Stimulated activated effector memory CD8-positive, alpha-beta T cell treated with anti-CD3 and anti-CD28 coated beads, Interleukin-12 subunit alpha, Interleukin-12 subunit beta, amount 100 ng/mL, for 72 hours (primary cell): ENCODE results near the gene OSGEPL1.

Source experiments
- ATAC-seq: fragments of 150-1000 bp; cut with Tn5 transposase; 2 replicates; pipeline ENCODE4 v1.10.0; 2021
- DNase-seq, 2 donors: peaks; one replicate each; pipeline ENCODE4 v3.0.0; 2021 to 2022; ENCODE audit warnings: low spot score in 2 of 2
- H3K27ac Mint-ChIP-seq: one replicate; pipeline ENCODE4 v1.8.0; 2022; ENCODE audit warnings: mild to moderate bottlenecking, mixed read lengths
- H3K36me3 Mint-ChIP-seq: one replicate; pipeline ENCODE4 v1.8.0; 2022; ENCODE audit warnings: mild to moderate bottlenecking, mixed read lengths
- H3K4me1 Mint-ChIP-seq: one replicate; pipeline ENCODE4 v1.8.0; 2022; ENCODE audit warnings: mixed read lengths
- H3K4me3 Mint-ChIP-seq: one replicate; pipeline ENCODE4 v1.8.0; 2022; ENCODE audit warnings: mild to moderate bottlenecking, mixed read lengths
- H3K9me3 Mint-ChIP-seq: one replicate; pipeline ENCODE4 v1.8.0; 2022; ENCODE audit warnings: mixed read lengths

The OSGEPL1 gene

GRCh38 chr2:189762551-189763298, at the start of gene OSGEPL1:
Gene OSGEPL1 (minus strand): TSS chr2:189762792. CDS start chr2:189761640, 1,152 bp downstream.
- Mint-ChIP-seq H3K27ac (peak within 1 kb of the TSS; percentile 93), H3K4me1 (no peaks in the 10 kb centered on the region), H3K4me3 (peak within 1 kb of the TSS; percentile 87), H3K36me3 (peaks cover 37% of the 10 kb centered on the region), H3K9me3 (no peaks in the 10 kb centered on the region)
- DNase-seq = peak; percentile 72 to 93
- ATAC-seq = peak; percentile 98

- ATAC-seq (no peak), DNase-seq (no peak)
- H3K36me3 Mint-ChIP-seq = peaks cover 77% of the 10 kb centered on the region
- H3K4me1 Mint-ChIP-seq = peaks cover 5% of the 10 kb centered on the region
- no peak overlapping the region for H3K27ac Mint-ChIP-seq
- H3K4me3 Mint-ChIP-seq = no peak overlapping the region
- no peaks in the 10 kb centered on the region for H3K9me3 Mint-ChIP-seq
Measured at GRCh38 chr2:189803431-189803830, 40.8 kb upstream of the OSGEPL1 start.

- H3K4me1 Mint-ChIP-seq = peaks cover 5% of the 10 kb centered on the region
- no peak overlapping the region for H3K27ac Mint-ChIP-seq
- DNase-seq = no peak
- ATAC-seq = peak; percentile 57
- H3K36me3 Mint-ChIP-seq = peaks cover 84% of the 10 kb centered on the region
- H3K4me3 Mint-ChIP-seq = no peak overlapping the region
- H3K9me3 Mint-ChIP-seq = no peaks in the 10 kb centered on the region
Measured at GRCh38 chr2:189802396-189802912, 39.9 kb upstream of the OSGEPL1 start.

- DNase-seq = no peak
- peaks cover 5% of the 10 kb centered on the region for H3K4me1 Mint-ChIP-seq
- peaks cover 88% of the 10 kb centered on the region for H3K36me3 Mint-ChIP-seq
- no peak for ATAC-seq
- H3K9me3 Mint-ChIP-seq = no peaks in the 10 kb centered on the region
- H3K4me3 Mint-ChIP-seq = no peak overlapping the region
- no peak overlapping the region for H3K27ac Mint-ChIP-seq
Measured at GRCh38 chr2:189799531-189799930, 36.9 kb upstream of the OSGEPL1 start.

GRCh38 chr2:189799030-189799331, 36.4 kb upstream of the OSGEPL1 start:
- H3K4me3 Mint-ChIP-seq = no peak overlapping the region
- ATAC-seq = no peak
- peaks cover 5% of the 10 kb centered on the region for H3K4me1 Mint-ChIP-seq
- H3K36me3 Mint-ChIP-seq = peaks cover 89% of the 10 kb centered on the region
- DNase-seq = no peak
- H3K27ac Mint-ChIP-seq = no peak overlapping the region
- no peaks in the 10 kb centered on the region for H3K9me3 Mint-ChIP-seq

GRCh38 chr2:189798312-189799029, 35.9 kb upstream of the OSGEPL1 start:
- H3K4me3 Mint-ChIP-seq = no peak overlapping the region
- H3K9me3 Mint-ChIP-seq = no peaks in the 10 kb centered on the region
- H3K36me3 Mint-ChIP-seq = peaks cover 89% of the 10 kb centered on the region
- no peak for DNase-seq
- no peak overlapping the region for H3K27ac Mint-ChIP-seq
- ATAC-seq = peak; percentile 59
- H3K4me1 Mint-ChIP-seq = peaks cover 5% of the 10 kb centered on the region

- H3K9me3 Mint-ChIP-seq = no peaks in the 10 kb centered on the region
- peaks cover 5% of the 10 kb centered on the region for H3K4me1 Mint-ChIP-seq
- H3K27ac Mint-ChIP-seq = no peak overlapping the region
- H3K36me3 Mint-ChIP-seq = peaks cover 92% of the 10 kb centered on the region
- DNase-seq = no peak
- H3K4me3 Mint-ChIP-seq = no peak overlapping the region
- ATAC-seq = no peak
Measured at GRCh38 chr2:189797902-189798301, 35.3 kb upstream of the OSGEPL1 start.

- H3K4me1 Mint-ChIP-seq = peaks cover 7% of the 10 kb centered on the region
- H3K4me3 Mint-ChIP-seq = no peak overlapping the region
- DNase-seq = no peak
- no peak overlapping the region for H3K27ac Mint-ChIP-seq
- ATAC-seq = no peak
- peaks cover 94% of the 10 kb centered on the region for H3K36me3 Mint-ChIP-seq
- H3K9me3 Mint-ChIP-seq = no peaks in the 10 kb centered on the region
Measured at GRCh38 chr2:189794310-189794709, 31.7 kb upstream of the OSGEPL1 start.

GRCh38 chr2:189791338-189792042, 28.9 kb upstream of the OSGEPL1 start:
- Mint-ChIP-seq H3K27ac (peak overlapping the region; percentile 93), H3K9me3 (no peaks in the 10 kb centered on the region), H3K36me3 (peaks cover 77% of the 10 kb centered on the region), H3K4me3 (peak overlapping the region; percentile 71), H3K4me1 (peaks cover 13% of the 10 kb centered on the region)
- DNase-seq (peak in 1 of 2 donors; percentile 51), ATAC-seq (peak; percentile 81)

- ATAC-seq = peak; percentile 95
- DNase-seq = peak; percentile 95 to 98
- H3K27ac Mint-ChIP-seq = peak within 1 kb of the TSS; percentile 91
- H3K4me1 Mint-ChIP-seq = peaks cover 45% of the 10 kb centered on the region
- peak within 1 kb of the TSS; percentile 86 for H3K4me3 Mint-ChIP-seq
- H3K9me3 Mint-ChIP-seq = no peaks in the 10 kb centered on the region
- H3K36me3 Mint-ChIP-seq = peaks cover 77% of the 10 kb centered on the region
Measured at GRCh38 chr2:189783927-189784867, 21.6 kb upstream of the OSGEPL1 start, which contains the start of the genes ORMDL1 and PMS1. Gene ORMDL1 (minus strand): TSS chr2:189784339. CDS start chr2:189782595, 1,744 bp downstream. Gene PMS1 (plus strand): TSS chr2:189784450. CDS start chr2:189791810, 7,360 bp downstream.

GRCh38 chr2:189783451-189783926, 20.9 kb upstream of the OSGEPL1 start:
- Mint-ChIP-seq H3K27ac (peak overlapping the region; percentile 91), H3K9me3 (no peaks in the 10 kb centered on the region), H3K4me1 (peaks cover 53% of the 10 kb centered on the region), H3K36me3 (peaks cover 84% of the 10 kb centered on the region), H3K4me3 (peak overlapping the region; percentile 86)
- peak; percentile 2 for ATAC-seq
- DNase-seq = no peak

GRCh38 chr2:189782221-189782671, 19.7 kb upstream of the OSGEPL1 start:
- peak overlapping the region; percentile 91 for H3K27ac Mint-ChIP-seq
- H3K36me3 Mint-ChIP-seq = peaks cover 88% of the 10 kb centered on the region

GRCh38 chr2:189772212-189772611, 9.6 kb upstream of the OSGEPL1 start:
- Mint-ChIP-seq H3K4me3 (no peak overlapping the region), H3K27ac (no peak overlapping the region), H3K9me3 (no peaks in the 10 kb centered on the region), H3K4me1 (no peaks in the 10 kb centered on the region), H3K36me3 (peaks cover 94% of the 10 kb centered on the region)
- no peak for ATAC-seq
- DNase-seq = no peak

More at GRCh38 chr2:189782221-189782671, 19.7 kb upstream of the OSGEPL1 start:
- H3K9me3 Mint-ChIP-seq = no peaks in the 10 kb centered on the region
- H3K4me1 Mint-ChIP-seq = peaks cover 51% of the 10 kb centered on the region
- no peak for ATAC-seq
- peak in 1 of 2 donors; percentile 47 for DNase-seq
- H3K4me3 Mint-ChIP-seq = peak overlapping the region; percentile 86
